GM23338 (cell line): ENCODE data around the gene PIP5K1C. TPM values are rescaled to one million over a fixed set of nuclear protein-coding genes. Genes with fewer than 3 reads are reported as not detected.

ENCODE experiments used
- ATAC-seq: fragments of 200-7000 bp; cut with Tn5 transposase; 3 replicates; pipeline ENCODE4 v1.9.1; 2020
- DNase-seq: peaks from one replicate; pipeline ENCODE4 v3.0.0-alpha.2; 2015; ENCODE audit warnings: low spot score
- H2AFZ ChIP-seq: fragments of 200-600 bp; sonication (generic); 2 replicates; pipeline ENCODE4 v1.8.0; 2016; ENCODE audit warnings: antibody characterized with exemption, mild to moderate bottlenecking, moderate library complexity
- H3F3A ChIP-seq: fragments of 200-600 bp; sonication (generic); replicated peaks from 2 replicates; pipeline ENCODE4 v1.8.0; 2017; ENCODE audit warnings: antibody characterized with exemption, mixed run types, low read depth
- H3K27ac ChIP-seq: fragments of 200-600 bp; sonication (generic); 2 replicates; pipeline ENCODE4 v1.6.1; 2016; ENCODE audit warnings: low read depth
- H3K27me3 ChIP-seq: fragments of 200-600 bp; sonication (generic); 2 replicates; pipeline ENCODE4 v1.8.0; 2016; ENCODE audit warnings: mild to moderate bottlenecking, mixed run types, moderate library complexity; ENCODE audit not compliant: insufficient read depth
- H3K36me3 ChIP-seq: fragments of 200-600 bp; sonication (generic); 2 replicates; pipeline ENCODE4 v1.8.0; 2016; ENCODE audit warnings: mild to moderate bottlenecking; ENCODE audit not compliant: insufficient read depth
- H3K4me1 ChIP-seq: fragments of 200-600 bp; sonication (generic); 2 replicates; pipeline ENCODE4 v1.8.0; 2016; ENCODE audit warnings: mild to moderate bottlenecking, moderate library complexity; ENCODE audit not compliant: insufficient read depth
- H3K4me2 ChIP-seq: fragments of 200-600 bp; sonication (generic); 2 replicates; pipeline ENCODE4 v1.7.1; 2017; ENCODE audit warnings: mixed run types
- H3K4me3 ChIP-seq: fragments of 200-600 bp; sonication (generic); 2 replicates; pipeline ENCODE4 v1.6.1; 2016; ENCODE audit warnings: mixed run types
- H3K79me2 ChIP-seq: fragments of 200-600 bp; sonication (generic); replicated peaks from 2 replicates; pipeline ENCODE4 v1.8.0; 2017; ENCODE audit warnings: mild to moderate bottlenecking; ENCODE audit not compliant: insufficient read depth
- H3K9me2 ChIP-seq: fragments of 200-600 bp; sonication (generic); 2 replicates; pipeline ENCODE4 v1.8.0; 2017; ENCODE audit not compliant: insufficient read depth
- H4K20me1 ChIP-seq: fragments of 200-600 bp; sonication (generic); replicated peaks from 2 replicates; pipeline ENCODE4 v1.8.0; 2017; ENCODE audit warnings: mild to moderate bottlenecking; ENCODE audit not compliant: insufficient read depth
- H3K27ac Mint-ChIP-seq: 2 replicates; pipeline ENCODE4 v1.8.0; 2020; ENCODE audit warnings: inconsistent platforms, mild to moderate bottlenecking, moderate library complexity, mixed read lengths
- H3K27me3 Mint-ChIP-seq: 3 replicates; pipeline ENCODE4 v1.8.0; 2022; ENCODE audit warnings: low read depth, mild to moderate bottlenecking, moderate library complexity, mixed read lengths, inconsistent platforms; ENCODE audit not compliant: insufficient read depth, poor library complexity
- H3K36me3 Mint-ChIP-seq: 3 replicates; pipeline ENCODE4 v1.8.0; 2021; ENCODE audit warnings: low read depth, mild to moderate bottlenecking, inconsistent platforms, moderate library complexity, mixed read lengths
- H3K4me1 Mint-ChIP-seq: 3 replicates; pipeline ENCODE4 v1.8.0; 2020; ENCODE audit warnings: mild to moderate bottlenecking, inconsistent platforms, mixed read lengths
- H3K4me3 Mint-ChIP-seq: 3 replicates; pipeline ENCODE4 v1.8.0; 2021; ENCODE audit warnings: moderate library complexity, mild to moderate bottlenecking, inconsistent platforms, mixed read lengths
- H3K9me3 Mint-ChIP-seq: 3 replicates; pipeline ENCODE4 v1.8.0; 2020; ENCODE audit warnings: moderate library complexity, mild to moderate bottlenecking, inconsistent platforms, mixed read lengths
- CREB1 ChIP-seq: fragments of 250-450 bp; sonication (Bioruptor Pico); IDR thresholded peaks from 2 replicates; pipeline ENCODE4 v1.5.0; 2020; ENCODE audit warnings: low read depth, mild to moderate bottlenecking, moderate library complexity
- CTCF ChIP-seq, 2 experiments: fragments of 200-600 bp in 1 of 2; sonication (generic) in 1 of 2; conservative IDR thresholded peaks; 2 replicates each; pipeline versions ENCODE4 v1.5.1 to v1.6.1; 2016 to 2017; ENCODE audit warnings: antibody characterized with exemption in 2 of 2, low read depth in 2 of 2, mild to moderate bottlenecking in 2 of 2, moderate library complexity in 1 of 2
- ETS1 ChIP-seq: IDR thresholded peaks from 2 replicates; pipeline ENCODE4 v1.6.1; 2016; ENCODE audit warnings: antibody characterized with exemption
- EZH2 ChIP-seq: fragments of 200-600 bp; sonication (generic); IDR thresholded peaks from one replicate; pipeline ENCODE4 v1.8.0; 2017; ENCODE audit warnings: antibody characterized with exemption, mild to moderate bottlenecking, low read depth; ENCODE audit not compliant: unreplicated experiment
- EZH2phosphoT487 ChIP-seq: fragments of 200-600 bp; sonication (generic); IDR thresholded peaks from one replicate; pipeline ENCODE4 v1.8.1; 2018; ENCODE audit warnings: antibody characterized with exemption; ENCODE audit not compliant: unreplicated experiment
- JUNB ChIP-seq: IDR thresholded peaks from one replicate; pipeline ENCODE4 v1.6.1; 2016; ENCODE audit warnings: antibody characterized with exemption; ENCODE audit not compliant: unreplicated experiment
- NANOG ChIP-seq: IDR thresholded peaks from 2 replicates; pipeline ENCODE4 v1.6.1; 2016; ENCODE audit warnings: antibody characterized with exemption, borderline replicate concordance
- POLR2AphosphoS5 ChIP-seq: IDR thresholded peaks from 2 replicates; pipeline ENCODE4 v1.6.1; 2016; ENCODE audit warnings: antibody characterized with exemption, low read depth
- REST ChIP-seq: IDR thresholded peaks from one replicate; pipeline ENCODE4 v1.6.1; 2018; ENCODE audit warnings: antibody characterized with exemption; ENCODE audit not compliant: unreplicated experiment
- STAT1 ChIP-seq: IDR thresholded peaks from one replicate; pipeline ENCODE4 v1.6.1; 2016; ENCODE audit warnings: antibody characterized with exemption; ENCODE audit not compliant: unreplicated experiment
- ZNF114 ChIP-seq: fragments of 250-450 bp; sonication (Bioruptor Pico); IDR thresholded peaks from 2 replicates; pipeline ENCODE4 v1.5.0; 2020; ENCODE audit warnings: mild to moderate bottlenecking, moderate library complexity
- ZNF331 ChIP-seq: fragments of 250-450 bp; sonication (Bioruptor Pico); IDR thresholded peaks from 2 replicates; pipeline ENCODE4 v1.5.0; 2020; ENCODE audit warnings: low read depth, mild to moderate bottlenecking, moderate library complexity
- polyA plus RNA-seq: library from polyadenylated mRNA; unstranded; fragments of >200 nt; fragmentation: Nextera tagmentation; extraction: Ambion mirVana; gene quantifications from 2 replicates; pipeline ENCODE4 v1.2.1, GENCODE V29; 2016
- total RNA-seq: library from RNA; depleted of rRNA; stranded (reverse); fragments of >200 nt; shearing (Covaris generic); gene quantifications from 2 replicates; pipeline ENCODE4 v1.2.3, GENCODE V29; 2014
- TF ChIP-seq, protein P1 (sequence below): fragments of 250-450 bp; sonication (Bioruptor Pico); IDR thresholded peaks from 2 replicates; pipeline ENCODE4 v1.5.0; 2020; ENCODE audit warnings: mild to moderate bottlenecking, moderate library complexity

Gene PIP5K1C
- total and polyA plus RNA-seq, 2 experiments from 2014 or later, result 11.8 to 46.7 TPM

GRCh38 chr19:3719868-3720267 is 19.6 kb upstream of the PIP5K1C start:
- Histone ChIP-seq H3K79me2 (no peaks in the 10 kb centered on the region), H3K27ac (no peak overlapping the region), H3K9me2 (no peaks in the 10 kb centered on the region), H3K4me2 (no peak overlapping the region), H2AFZ (no peak overlapping the region), H4K20me1 (no peaks in the 10 kb centered on the region), H3K36me3 (no peaks in the 10 kb centered on the region), H3K4me1 (peaks cover 8% of the 10 kb centered on the region; the same call in 1 of the 2 replicates), H3F3A (no peaks in the 10 kb centered on the region), H3K4me3 (no peak overlapping the region), H3K27me3 (no peaks in the 10 kb centered on the region)
- no peak overlapping the region for H3K4me3 Mint-ChIP-seq
- TF ChIP-seq NANOG, result no peak
- TF ChIP-seq CREB1 (CRISPR knock-in tag), result no peak
- TF ChIP-seq STAT1, result no peak
- TF ChIP-seq, protein P1, sequence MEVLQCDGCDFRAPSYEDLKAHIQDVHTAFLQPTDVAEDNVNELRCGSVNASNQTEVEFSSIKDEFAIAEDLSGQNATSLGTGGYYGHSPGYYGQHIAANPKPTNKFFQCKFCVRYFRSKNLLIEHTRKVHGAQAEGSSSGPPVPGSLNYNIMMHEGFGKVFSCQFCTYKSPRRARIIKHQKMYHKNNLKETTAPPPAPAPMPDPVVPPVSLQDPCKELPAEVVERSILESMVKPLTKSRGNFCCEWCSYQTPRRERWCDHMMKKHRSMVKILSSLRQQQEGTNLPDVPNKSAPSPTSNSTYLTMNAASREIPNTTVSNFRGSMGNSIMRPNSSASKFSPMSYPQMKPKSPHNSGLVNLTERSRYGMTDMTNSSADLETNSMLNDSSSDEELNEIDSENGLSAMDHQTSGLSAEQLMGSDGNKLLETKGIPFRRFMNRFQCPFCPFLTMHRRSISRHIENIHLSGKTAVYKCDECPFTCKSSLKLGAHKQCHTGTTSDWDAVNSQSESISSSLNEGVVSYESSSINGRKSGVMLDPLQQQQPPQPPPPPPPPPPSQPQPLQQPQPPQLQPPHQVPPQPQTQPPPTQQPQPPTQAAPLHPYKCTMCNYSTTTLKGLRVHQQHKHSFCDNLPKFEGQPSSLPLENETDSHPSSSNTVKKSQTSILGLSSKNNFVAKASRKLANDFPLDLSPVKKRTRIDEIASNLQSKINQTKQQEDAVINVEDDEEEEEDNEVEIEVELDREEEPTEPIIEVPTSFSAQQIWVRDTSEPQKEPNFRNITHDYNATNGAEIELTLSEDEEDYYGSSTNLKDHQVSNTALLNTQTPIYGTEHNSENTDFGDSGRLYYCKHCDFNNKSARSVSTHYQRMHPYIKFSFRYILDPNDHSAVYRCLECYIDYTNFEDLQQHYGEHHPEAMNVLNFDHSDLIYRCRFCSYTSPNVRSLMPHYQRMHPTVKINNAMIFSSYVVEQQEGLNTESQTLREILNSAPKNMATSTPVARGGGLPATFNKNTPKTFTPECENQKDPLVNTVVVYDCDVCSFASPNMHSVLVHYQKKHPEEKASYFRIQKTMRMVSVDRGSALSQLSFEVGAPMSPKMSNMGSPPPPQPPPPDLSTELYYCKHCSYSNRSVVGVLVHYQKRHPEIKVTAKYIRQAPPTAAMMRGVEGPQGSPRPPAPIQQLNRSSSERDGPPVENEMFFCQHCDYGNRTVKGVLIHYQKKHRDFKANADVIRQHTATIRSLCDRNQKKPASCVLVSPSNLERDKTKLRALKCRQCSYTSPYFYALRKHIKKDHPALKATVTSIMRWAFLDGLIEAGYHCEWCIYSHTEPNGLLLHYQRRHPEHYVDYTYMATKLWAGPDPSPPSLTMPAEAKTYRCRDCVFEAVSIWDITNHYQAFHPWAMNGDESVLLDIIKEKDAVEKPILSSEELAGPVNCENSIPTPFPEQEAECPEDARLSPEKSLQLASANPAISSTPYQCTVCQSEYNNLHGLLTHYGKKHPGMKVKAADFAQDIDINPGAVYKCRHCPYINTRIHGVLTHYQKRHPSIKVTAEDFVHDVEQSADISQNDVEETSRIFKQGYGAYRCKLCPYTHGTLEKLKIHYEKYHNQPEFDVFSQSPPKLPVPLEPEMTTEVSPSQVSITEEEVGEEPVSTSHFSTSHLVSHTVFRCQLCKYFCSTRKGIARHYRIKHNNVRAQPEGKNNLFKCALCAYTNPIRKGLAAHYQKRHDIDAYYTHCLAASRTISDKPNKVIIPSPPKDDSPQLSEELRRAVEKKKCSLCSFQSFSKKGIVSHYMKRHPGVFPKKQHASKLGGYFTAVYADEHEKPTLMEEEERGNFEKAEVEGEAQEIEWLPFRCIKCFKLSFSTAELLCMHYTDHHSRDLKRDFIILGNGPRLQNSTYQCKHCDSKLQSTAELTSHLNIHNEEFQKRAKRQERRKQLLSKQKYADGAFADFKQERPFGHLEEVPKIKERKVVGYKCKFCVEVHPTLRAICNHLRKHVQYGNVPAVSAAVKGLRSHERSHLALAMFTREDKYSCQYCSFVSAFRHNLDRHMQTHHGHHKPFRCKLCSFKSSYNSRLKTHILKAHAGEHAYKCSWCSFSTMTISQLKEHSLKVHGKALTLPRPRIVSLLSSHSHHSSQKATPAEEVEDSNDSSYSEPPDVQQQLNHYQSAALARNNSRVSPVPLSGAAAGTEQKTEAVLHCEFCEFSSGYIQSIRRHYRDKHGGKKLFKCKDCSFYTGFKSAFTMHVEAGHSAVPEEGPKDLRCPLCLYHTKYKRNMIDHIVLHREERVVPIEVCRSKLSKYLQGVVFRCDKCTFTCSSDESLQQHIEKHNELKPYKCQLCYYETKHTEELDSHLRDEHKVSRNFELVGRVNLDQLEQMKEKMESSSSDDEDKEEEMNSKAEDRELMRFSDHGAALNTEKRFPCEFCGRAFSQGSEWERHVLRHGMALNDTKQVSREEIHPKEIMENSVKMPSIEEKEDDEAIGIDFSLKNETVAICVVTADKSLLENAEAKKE (CRISPR knock-in tag), result no peak
- no peak for TF ChIP-seq JUNB
- no peak for TF ChIP-seq EZH2phosphoT487
- no peak for TF ChIP-seq ETS1
- no peak for TF ChIP-seq ZNF331
- TF ChIP-seq POLR2AphosphoS5, result no peak
- no peak for TF ChIP-seq CTCF (conservative IDR thresholded peaks at IDR 0.05; ENCODE audit: low read depth in 2 of 2)
- no peak for TF ChIP-seq ZNF114
- no peak for TF ChIP-seq REST
- no peak for TF ChIP-seq EZH2
- H3K9me3 Mint-ChIP-seq, result no peaks in the 10 kb centered on the region
- ATAC-seq, result no peak
- no peak for DNase-seq
- H3K36me3 Mint-ChIP-seq, result no peaks in the 10 kb centered on the region
- H3K4me1 Mint-ChIP-seq, result peaks cover 4% of the 10 kb centered on the region
- peaks cover 15% of the 10 kb centered on the region for H3K27me3 Mint-ChIP-seq
- H3K27ac Mint-ChIP-seq, result no peak overlapping the region
